ENCODE data around the gene SOX9. TPM values are rescaled to one million over a fixed set of nuclear protein-coding genes. Genes with fewer than 3 reads are reported as not detected.

Gene SOX9
- total and polyA plus RNA-seq, 9 of the 15 experiments (the other 6 are each of a cell fraction or from before 2014, with no cell fraction given): 0.04 TPM; not detected in 8

- no peak for TF ChIP-seq SUPT5H (IDR thresholded peaks at IDR 0.05)
These were observed 46.8 kb downstream of the SOX9 start (continued) for GRCh38 chr17:72167593-72167992.

GRCh38 chr17:72169823-72170222 lies 49.0 kb downstream of the SOX9 start:
- TF ChIP-seq ZBTB17 (CRISPR knock-in tag; IDR thresholded peaks at IDR 0.05) (no peak), GATA2 (CRISPR knock-in tag; IDR thresholded peaks at IDR 0.05) (no peak), SNAPC5 (CRISPR knock-in tag; IDR thresholded peaks at IDR 0.05) (no peak), FOXP1 (CRISPR knock-in tag; IDR thresholded peaks at IDR 0.05) (no peak), MEF2A (IDR thresholded peaks at IDR 0.05; ENCODE audit: control insufficient read depth, low read depth, low read length) (no peak), ZNF780A (CRISPR knock-in tag; IDR thresholded peaks at IDR 0.05) (no peak)
- no peaks in the 10 kb centered on the region for H3K79me2 ChIP-seq (ENCODE audit: control insufficient read depth, insufficient read depth, low read length)
- CTCF ChIA-PET (ENCODE audit: low intra/inter-chr PET ratio): no interaction called here
- H3K27ac ChIP-seq (ENCODE audit: extremely low read depth, low read depth, low read length): no peak overlapping the region
- 0% methylated on average over 4 of the region's 4 CpGs for WGBS (ENCODE audit: insufficient coverage, low coverage, missing lambda C conversion rate)
- H4K20me1 ChIP-seq (replicated peaks; ENCODE audit: control insufficient read depth, insufficient read depth, low read length): no peaks in the 10 kb centered on the region
- no peak overlapping the region for H3K9ac ChIP-seq (ENCODE audit: insufficient read depth in 1 of 2, low read depth in 2 of 2, low read length in 2 of 2)
- no peaks in the 10 kb centered on the region for H3K9me3 ChIP-seq (replicated peaks; ENCODE audit: control insufficient read depth, insufficient read depth, low read depth, low read length)
- BruUV-seq (replicated peaks): no TSS peak
- POLR2A ChIA-PET: interaction anchor here (0.6 kb wide), 1 partner anchor 1219 kb away, joined by 3 read pairs; no protein-coding TSS in a partner anchor
- no peaks in the 10 kb centered on the region for H3K36me3 ChIP-seq (ENCODE audit: control insufficient read depth, insufficient read depth, low read length)
- no peak overlapping the region for H3K4me2 ChIP-seq (ENCODE audit: insufficient read depth, low read length)
- H3K27me3 ChIP-seq (ENCODE audit: control insufficient read depth in 2 of 2, insufficient read depth in 2 of 2, low read length in 2 of 2): no peaks in the 10 kb centered on the region
- no peak overlapping the region for H3K4me3 ChIP-seq
- H3K4me1 ChIP-seq (replicated peaks in 1 of 2; ENCODE audit: control insufficient read depth in 2 of 2, insufficient read depth in 2 of 2, low read length in 2 of 2): no peaks in the 10 kb centered on the region
- no peak overlapping the region for H2AFZ ChIP-seq (ENCODE audit: low read depth, low read length)
- intact Hi-C loops (cut with micrococcal nuclease) (no loop called here), in situ Hi-C loops (cut with MboI) (no loop called here)
- DNase-seq (ENCODE audit: extremely low read depth in 1 of 4, low spot score in 3 of 4) (no peak), FAIRE-seq (no peak), ATAC-seq (no peak)
- no peaks in the 10 kb centered on the region for H3K9me1 ChIP-seq (ENCODE audit: control insufficient read depth, insufficient read depth, low read length)

Data from K562 (cell line).